Dedifferentiated amniotic fluid mesenchymal stem cell (primary cell): ENCODE results near the gene THAP7.
"Not testable (repeated sequence)": the region's sequence is repeated elsewhere in the genome, so short reads cannot be mapped to it uniquely, and the experiment has no call there.

Source experiments
- DNase-seq: peaks from one replicate; pipeline ENCODE4 v3.0.0-alpha.2; 2016; ENCODE audit errors: extremely low spot score

The THAP7 gene, protein sequence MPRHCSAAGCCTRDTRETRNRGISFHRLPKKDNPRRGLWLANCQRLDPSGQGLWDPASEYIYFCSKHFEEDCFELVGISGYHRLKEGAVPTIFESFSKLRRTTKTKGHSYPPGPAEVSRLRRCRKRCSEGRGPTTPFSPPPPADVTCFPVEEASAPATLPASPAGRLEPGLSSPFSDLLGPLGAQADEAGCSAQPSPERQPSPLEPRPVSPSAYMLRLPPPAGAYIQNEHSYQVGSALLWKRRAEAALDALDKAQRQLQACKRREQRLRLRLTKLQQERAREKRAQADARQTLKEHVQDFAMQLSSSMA

DNA sequence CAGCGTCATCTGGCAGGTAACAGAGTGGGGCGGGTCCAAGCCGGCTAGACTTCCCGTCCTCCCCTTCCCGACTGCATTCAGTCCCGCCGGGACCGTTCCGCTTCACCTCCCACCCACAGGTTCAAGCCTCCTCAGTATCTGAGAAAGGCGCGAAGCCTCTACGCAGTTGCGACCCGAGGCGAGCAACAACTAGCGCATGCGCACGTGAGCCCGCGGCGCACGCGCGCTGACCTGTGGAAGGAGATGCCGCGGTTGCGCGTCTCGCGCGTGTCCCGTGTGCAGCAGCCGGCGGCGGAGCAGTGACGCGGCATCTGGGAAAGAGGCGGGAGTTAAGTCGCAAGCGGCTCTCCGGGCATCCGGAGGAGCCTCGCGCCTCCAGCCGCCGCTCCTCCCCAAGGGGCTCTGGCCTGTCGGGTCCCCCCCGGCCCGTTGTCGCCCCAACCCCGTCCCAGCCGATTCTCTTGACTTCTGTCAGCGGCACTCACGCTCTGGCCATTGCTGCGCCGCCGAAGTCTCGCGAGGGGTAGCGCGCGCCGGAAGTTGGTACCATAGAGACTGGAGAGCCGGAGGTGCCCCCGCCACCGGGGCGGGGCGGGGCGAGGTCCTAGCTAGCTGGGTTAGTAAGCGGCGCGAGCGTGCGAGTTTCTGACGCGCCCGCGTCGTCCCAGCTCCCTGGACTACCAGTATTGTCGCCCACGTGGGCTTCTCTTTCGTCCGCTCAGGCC lies at the start of gene THAP7:
TSS of gene THAP7 (minus strand) at position 518 of the 725 bp plus-strand sequence. CDS start at position 311, 207 bp downstream.
- peak; percentile 95 for DNase-seq

DNA sequence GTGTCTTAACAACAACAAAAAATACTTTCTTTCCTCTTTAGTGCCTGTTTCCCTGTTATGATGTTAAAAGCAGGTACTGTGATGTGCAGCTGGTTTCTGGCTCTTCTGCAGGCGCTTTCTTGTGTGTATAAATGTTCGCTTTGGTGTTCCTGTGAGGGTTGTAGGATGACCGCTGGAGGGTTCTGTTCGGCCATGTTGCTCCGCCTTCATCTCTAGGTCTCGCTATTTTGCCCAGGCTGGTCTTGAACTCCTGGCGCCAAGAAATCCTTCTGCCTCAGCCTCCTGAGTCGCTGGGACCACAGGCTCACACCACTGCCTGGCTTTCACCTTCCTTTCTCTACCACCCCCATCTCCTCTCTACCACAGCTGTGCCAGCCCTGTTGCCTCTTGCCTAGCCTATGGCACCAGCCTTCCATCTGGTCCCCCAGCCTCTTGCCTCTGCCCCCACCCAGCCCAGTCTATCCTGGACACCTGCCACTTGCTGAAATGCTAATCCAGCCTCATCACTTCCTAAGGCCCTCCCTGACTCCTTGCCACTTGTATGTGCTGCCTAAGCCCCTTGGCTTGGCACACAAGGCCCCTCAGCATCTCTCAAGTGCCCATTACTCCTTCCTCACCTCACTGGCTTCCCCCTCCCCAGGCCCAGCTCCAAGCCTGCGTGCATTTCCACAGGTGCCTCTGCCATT lies 49.4 kb upstream of the THAP7 start:
- no peak for DNase-seq

DNA sequence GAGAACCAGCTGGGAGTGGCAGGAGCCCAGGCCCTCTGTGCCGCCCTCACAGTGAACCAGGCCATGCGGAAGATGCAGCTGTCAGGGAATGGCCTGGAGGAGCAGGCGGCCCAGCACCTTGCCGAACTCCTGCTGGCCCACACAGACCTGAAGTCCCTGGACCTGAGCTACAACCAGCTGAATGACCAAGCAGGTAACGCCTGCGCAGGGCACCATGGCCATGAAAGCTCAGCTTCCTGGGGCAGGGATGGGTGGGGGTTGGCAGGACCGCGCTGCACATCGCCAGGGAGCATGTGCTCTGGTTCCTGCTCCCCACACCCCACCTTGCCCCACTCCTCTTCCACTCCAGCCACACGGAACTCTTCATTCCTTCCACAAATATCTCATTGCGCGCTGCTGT lies 47.0 kb upstream of the THAP7 start:
- not testable (repeated sequence) for DNase-seq

DNA sequence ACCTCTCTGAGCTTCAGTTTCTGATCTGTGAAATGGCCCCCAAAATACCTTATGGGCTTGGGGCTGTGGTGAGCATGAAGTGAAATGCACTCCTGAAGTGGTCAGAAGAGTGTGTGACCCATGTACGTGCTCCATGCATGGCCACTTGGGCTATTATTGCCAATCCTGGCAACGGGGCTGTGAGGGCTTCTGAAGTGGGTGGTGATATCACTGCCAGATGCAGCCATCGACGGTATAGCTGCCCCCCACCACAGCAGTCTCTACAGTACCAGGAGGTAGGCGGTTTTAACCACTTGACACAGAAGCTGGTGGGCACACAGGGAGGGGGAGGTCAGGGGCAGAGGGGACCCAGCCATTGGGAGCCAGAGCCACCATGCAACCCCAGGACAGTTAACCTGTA lies 46.5 kb upstream of the THAP7 start:
- DNase-seq = not testable (repeated sequence)

DNA sequence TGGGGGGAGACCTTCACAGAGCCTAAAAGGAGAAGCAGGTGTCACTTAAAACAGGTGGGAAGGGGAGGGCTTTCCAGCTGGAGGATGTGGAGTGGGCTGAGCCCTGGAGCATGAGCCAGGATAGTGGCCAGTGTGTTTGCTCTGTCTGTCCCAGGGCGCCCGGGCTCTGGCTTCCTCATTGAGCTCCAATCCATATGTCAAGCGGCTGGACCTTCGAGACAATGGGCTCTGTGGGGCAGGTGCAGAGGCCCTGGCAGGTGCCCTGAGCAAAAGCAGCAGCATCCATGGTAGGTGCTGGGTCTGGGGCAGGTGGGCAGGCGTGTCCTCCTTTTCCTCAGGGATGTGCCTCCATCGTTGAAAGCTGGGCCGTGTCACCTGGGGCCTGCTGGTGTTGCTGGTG lies 45.8 kb upstream of the THAP7 start:
- no peak for DNase-seq

DNA sequence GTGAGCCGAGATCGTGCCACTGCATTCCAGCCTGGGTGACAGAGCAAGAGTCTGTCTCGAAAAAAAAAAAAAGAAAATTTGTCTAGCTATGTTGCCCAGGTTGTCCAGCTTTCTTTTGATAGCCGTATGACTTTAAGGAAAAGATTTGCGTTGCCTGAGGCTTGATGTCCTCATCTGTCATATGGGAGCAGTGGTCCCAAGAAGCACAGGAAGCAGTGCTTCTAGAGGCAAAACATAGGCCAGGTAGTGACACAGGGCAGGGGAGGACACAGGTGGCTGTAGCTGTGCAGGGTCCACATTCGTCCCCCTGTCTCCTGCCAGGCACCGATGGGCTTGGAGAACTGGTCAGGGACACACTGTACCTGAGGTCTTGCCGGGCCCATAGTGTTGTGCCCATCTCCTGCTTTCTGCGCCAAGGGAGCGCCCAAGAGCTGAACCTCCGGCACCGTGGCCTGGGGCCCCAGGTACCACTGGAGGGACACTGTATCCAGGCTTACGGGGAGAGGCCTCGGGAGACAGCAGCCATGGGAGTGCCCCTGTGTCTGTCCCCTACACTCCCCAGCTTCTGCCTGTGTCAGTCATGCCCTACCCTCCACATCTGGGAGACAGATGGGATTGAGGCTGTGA lies 45.2 kb upstream of the THAP7 start:
- no peak for DNase-seq

DNA sequence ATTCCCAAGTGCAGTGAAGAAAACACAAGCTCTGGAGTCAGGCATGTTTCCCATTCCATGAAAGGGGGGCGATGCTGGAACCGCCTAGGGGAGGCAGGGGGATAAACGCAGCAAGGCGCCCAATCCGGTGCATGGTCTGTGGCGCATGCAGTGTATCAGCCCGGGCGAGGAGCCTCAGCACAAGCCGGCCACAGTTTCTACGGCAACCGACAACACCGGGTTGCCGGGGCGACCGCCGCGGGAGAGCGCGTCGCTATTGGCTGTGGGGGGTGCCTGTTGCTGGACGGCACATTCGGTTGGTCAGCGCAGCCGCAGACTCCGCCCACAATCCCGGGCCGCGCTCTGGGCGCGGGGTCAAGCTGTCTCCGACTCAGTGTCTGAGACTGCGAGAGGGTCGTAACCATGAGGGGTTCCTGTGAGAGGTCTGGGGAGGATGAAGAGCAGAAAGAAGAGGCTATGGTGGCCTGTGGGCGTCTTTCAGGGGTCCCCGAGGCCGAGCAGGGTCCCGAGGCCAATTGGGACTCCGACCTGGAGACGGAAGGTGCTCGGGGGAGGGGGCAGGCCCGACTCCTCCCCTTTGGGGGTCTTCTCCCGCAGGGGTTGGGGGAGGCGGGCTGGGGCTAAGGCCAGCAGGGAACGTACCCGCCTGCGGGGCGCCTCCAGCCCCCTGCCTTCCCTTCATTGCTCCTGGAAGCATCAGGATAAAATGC lies 43.8 kb upstream of the THAP7 start, which contains the start of gene LRRC74B:
TSS of gene LRRC74B (plus strand) at position 362 of the 710 bp plus-strand sequence. CDS start at position 403, 41 bp downstream.
- DNase-seq = peak; percentile 74

DNA sequence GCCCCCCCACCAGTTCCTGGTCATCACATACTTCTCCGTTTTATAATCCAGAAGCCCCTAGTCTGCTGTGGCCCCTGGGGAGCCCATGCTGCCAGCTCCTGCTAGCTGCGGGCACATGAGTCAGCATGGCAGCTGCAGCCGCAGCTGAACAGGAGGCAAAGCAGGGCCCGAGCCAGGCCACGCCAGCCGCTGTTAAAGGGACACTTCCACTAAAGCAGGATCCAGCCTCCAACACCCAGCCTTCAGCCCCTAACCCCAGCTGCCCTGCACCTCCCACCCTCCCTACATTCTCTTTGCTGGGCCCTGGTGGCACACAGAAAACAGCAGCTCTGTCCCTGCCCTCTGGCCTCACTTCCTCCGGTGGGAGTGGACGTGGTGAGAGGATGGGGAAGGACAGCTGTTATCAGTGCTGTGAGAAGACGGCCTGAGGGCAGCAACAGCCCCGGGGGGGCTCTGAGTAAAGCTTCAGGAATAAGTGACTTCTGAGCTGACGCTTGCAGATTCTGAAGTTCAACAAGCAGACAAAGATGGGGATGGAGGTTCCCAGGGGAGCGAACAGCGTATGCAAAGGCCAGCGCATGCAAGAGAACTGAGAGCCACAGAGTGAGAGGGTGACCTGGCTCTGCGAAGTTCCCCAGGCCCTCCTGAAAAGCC lies 43.1 kb upstream of the THAP7 start:
- DNase-seq = no peak

DNA sequence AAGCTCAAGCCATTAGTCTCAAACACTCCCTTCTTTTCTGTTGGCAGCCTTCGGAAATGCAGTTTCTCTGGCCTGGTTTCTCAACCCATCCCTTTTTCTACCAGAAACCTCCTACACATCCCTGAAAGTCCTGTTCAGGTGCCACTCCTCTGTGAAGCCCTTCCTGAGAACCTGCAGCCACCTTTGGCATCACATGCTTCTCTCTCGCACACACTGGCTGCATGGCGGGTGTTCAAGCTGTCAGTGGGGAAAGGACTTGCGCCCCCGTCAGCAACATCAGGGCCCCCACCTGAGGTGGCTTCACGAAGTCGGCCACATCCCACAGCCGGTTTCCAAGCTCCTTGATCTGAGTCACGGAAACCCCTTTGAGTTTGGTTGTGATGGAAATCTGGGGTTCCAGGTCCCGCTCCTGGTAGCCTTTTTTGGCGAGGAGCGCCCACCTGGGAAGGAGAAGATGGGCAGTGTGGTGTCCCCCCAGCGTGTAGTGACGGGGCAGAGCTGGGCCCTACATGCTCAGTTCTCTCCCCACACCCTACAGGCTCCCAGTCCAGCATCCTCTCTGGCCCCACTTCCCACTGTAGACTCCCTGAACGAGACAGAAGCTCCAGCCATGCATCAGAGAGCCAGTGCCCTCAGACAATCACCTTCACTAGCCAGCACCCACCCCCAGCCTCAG lies 42.1 kb upstream of the THAP7 start:
- no peak for DNase-seq

DNA sequence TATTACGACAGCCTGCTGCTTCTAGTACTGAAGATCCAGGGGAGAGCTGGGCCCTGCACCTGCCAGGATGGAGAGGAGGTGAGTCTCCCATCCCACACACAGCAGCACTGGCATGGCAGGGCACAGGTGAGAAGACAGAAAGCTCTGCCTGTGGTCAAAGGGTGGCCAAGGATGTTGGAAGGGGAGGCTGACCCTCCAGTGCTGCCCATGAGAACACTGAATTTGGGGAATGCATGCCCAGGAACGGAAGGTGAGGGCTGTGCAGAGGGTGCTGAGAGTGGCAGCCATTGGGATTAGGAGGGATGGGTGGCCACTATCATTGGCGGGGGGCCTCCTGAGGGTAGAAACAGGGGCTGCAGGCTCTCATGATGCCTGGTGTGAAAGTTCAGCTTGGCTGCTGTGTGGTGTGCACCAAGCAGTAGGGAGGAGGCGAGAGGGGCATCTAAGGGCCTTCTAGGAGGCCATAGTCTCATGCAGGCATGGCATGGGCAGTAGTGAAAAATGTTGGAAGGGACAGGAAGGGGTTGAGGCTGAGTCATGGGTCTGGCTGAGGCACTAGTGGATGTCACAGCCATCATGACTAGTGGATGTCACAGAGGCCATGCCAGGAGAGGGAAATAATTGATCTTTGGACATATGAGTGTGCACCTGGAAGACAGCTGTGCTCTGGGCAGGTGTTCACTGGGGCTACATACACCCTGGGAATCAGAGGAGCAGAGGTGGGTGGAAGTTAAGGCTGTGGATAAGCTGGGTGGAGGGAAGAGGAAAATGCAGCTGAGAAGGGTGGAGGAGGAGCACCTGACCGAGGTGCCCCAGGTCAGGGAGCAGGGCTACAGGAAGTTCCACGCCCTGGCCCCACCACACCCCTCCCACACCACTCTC lies 41.3 kb upstream of the THAP7 start:
- DNase-seq = no peak

DNA sequence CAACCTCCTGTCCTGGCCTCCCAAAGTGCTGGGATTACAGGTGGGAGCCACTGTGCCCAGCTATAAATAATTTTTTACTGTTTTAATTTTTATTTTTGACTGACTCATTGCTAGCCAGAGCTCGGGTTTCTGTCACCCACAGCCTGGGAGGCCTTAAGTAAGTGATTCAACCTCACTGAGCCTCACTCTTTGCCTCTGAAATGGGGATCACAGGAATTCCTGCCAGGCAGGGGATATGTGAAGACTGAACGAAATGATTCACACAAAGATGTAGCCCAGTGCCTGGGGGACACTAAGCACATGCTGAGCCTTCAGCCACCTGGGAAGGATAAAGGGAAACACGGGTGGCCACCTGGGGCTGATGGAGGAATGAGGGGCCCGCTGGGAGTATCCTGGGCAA lies 40.0 kb upstream of the THAP7 start:
- DNase-seq = no peak

DNA sequence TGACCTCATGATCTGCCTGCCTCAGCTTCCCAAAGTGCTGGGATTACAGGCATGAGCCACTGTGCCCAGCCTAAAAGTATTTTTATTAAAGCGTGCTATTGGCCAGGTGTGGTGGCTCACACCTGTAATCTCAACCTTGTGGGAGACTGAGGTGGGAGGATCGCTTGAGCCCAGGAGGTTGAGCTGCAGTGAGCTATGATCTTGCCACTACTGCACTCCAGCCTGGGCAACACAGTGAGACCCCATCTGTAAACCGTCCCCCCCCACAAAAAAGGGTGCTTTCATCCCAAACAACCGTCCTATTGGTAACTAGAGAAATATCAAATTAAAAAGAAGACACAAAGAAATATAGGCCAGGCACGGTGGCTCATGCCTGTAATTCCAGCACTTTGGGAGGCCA lies 37.2 kb upstream of the THAP7 start:
- not testable (repeated sequence) for DNase-seq

DNA sequence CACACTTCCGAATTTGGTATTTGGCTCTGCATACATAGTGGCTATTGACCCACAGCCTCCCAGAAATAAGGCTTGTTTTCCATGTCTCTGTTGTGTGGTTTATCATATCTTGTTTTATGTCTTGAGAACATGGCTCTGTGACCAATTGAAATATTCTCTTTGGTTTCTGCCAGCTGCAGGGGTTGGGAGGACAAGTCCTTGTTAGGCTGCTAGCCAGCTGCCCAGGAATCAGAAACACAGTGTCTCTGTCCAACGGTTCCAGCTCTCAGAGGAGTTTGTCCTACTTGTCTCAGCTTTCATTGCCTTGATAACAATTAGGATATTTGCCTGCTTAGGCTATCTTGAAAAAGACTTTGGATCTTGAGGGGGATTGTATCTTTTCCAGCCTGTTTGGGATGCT lies 36.5 kb upstream of the THAP7 start:
- peak; percentile 38 for DNase-seq

DNA sequence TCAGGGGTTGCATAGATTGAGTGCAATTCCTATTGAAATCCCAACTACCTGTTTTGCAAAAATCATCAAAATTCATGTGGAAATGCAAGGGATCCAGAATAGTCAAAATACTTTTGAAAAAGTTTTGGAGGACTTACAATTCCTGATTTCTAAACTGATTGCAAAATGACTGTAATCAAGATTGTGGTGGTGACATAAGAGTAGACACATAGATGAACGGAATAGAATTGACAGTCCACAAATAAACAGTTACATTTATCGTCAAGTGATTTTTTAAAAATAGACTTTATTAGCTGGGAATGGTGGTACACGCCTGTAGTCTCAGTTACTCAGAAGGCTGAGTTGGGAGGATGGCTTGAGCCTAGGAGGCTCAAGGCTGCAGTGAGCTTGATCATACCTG lies 33.1 kb upstream of the THAP7 start:
- DNase-seq = no peak

DNA sequence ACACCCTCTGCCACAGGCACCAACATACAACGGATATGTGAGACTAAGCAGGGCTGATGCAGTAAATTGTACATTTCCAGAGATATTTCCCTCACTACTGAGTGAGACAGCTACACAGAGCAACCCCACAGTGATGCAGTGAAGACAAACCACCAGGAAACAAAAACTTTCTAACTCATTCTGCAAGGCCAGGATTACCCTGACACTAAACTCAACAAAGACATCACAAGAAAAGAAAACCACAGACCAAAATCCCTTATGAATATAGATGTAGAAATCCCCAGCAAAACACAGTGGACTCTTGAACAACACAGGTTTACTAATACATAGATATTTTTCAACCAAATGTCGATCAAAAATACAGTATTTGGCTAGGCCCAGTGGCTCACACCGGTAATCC lies 32.0 kb upstream of the THAP7 start:
- no peak for DNase-seq

DNA sequence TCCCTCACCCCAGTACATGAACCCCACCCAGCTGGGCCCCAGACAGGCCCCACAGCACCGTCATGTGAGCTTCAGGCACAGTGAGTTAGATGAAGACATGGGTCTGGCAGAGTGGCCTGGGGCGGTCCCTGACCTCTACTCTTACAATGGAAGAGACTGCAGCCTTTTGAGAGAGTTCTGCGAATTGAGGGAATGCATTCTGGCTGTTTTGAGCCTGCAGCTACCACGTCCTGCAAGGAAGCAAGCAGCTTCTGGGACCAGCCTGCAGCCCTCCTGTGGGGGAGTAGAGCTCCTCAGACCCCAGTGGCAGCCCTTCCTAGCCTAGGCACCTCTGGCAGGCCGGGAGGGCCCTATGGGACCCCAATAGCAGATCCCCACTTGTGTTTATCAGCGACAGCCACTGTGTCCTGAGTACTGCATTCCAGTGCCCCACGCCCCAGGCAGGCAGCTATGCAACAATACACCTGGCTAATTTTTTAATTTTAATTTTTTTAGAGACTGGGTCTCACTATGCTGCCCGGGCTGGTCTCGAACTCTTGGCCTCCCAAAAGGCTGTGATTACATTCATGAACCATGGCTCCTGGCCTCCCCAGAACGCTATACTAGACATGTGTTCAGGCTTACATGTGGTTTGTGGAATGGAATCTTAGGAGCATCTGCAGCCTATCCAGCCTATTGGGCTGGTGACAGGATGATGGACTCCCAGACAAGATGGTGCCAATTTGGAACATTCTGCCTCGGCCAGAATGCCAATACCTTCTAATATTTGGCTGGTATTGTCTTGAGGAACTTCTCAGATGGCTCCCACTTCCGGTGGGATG lies 31.2 kb upstream of the THAP7 start:
- no peak for DNase-seq

DNA sequence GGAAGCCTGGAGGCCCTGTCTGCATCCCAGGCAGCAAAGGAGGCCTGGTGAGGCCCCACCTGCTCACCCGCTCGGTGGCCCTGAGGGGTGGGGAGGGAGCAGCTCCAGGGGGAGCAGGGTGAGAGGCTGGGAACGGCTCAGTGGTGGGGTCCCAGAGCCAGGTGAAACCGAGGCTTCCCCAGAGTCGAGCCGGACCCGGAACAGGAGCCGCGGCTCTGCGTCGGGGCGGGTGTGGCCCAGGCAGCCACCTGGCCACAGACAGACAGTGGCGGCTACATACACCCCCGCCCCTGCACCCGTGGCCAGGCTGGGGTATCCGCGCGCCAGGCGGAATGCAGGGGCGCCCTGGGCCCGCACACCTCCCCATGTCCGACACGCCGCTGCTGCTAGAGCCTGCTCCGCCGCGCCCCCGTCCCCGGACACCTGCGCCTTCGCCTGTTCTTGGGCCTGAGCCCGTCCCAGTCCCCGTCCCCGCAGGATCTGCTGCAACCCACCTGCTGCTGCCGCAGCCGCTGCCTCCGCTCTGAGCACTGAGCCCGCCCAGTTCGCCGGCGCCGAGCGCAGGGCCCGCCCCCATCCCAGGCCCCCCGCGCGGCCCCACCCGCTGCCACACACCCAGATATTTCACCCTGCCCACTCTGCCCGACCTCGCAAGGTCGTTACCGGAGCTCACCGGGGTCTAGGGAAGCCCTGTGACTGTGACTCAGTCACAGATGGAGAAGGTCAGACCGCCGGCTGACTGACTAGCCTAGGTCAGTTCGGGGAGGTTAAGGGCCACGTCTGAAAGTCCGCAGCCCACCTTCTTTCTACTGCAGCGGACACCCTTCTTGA lies 30.3 kb upstream of the THAP7 start, which contains the start of gene SLC7A4:
TSS of gene SLC7A4 (minus strand) at position 525 of the 831 bp plus-strand sequence. CDS start 749 bp downstream, outside the sequence.
- DNase-seq = no peak
